Effector memory CD4-positive, alpha-beta T cell (primary cell): ENCODE results near the gene WDR27.

Experiments
- DNase-seq, 3 donors: peaks; one replicate each; pipeline ENCODE4 v3.0.0-alpha.2; 2020
- H3K27ac ChIP-seq: 2 replicates; pipeline ENCODE4 v1.7.0; 2013; ENCODE audit warnings: mild to moderate bottlenecking, low read length, moderate library complexity; ENCODE audit not compliant: insufficient read depth, poor library complexity, severe bottlenecking
- H3K27me3 ChIP-seq: replicated peaks from 2 replicates; pipeline ENCODE4 v1.7.0; 2013; ENCODE audit warnings: mild to moderate bottlenecking, low read length; ENCODE audit not compliant: insufficient read depth, control insufficient read depth, poor library complexity, severe bottlenecking
- H3K36me3 ChIP-seq: 2 replicates; pipeline ENCODE4 v1.7.0; 2013; ENCODE audit warnings: mild to moderate bottlenecking, low read length, moderate library complexity; ENCODE audit not compliant: control insufficient read depth, insufficient read depth
- H3K4me1 ChIP-seq: 2 replicates; pipeline ENCODE4 v1.7.0; 2013; ENCODE audit warnings: low read length, mild to moderate bottlenecking; ENCODE audit not compliant: control insufficient read depth, insufficient read depth, poor library complexity, severe bottlenecking
- H3K4me3 ChIP-seq: 2 replicates; pipeline ENCODE4 v1.7.0; 2013; ENCODE audit warnings: low read length, low read depth, mild to moderate bottlenecking; ENCODE audit not compliant: insufficient read depth, poor library complexity, severe bottlenecking
- H3K9me3 ChIP-seq: 2 replicates; pipeline ENCODE4 v1.7.0; 2013; ENCODE audit warnings: mild to moderate bottlenecking, low read length, moderate library complexity; ENCODE audit not compliant: control insufficient read depth

Gene WDR27

DNA sequence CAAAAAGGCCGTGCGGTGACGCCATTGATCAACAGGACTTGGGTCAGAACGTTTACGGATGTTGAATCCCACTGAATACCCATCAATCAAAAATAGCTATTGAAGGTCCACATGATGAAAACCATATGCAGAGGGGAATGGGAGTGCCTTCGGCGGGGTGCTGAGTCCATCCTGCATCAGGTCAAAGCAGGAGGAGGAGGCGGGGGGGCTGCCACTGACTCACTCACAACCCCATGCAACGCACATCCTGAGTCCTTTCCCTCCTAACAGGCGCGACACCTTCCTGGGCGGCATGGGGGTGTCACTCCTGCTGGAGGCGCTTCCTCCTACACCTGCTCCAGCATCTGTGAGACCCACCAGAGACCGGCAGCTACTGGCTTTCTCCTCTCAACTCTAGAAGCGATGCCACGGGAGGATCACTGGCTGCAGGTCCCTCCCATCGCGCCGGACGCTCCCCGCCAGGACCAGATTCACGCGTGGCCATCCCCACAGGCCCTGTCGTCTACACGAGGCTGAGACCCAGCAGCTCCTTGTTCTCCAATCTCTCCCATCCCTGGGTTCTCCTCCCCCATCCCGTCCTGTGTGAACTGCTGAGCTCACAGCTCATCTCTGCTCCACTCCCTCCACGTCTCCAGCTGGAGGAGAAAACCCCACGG lies 277.6 kb downstream of the WDR27 start:
- Histone ChIP-seq H3K36me3 (no peaks in the 10 kb centered on the region), H3K9me3 (no peaks in the 10 kb centered on the region), H3K4me3 (no peak overlapping the region), H3K4me1 (no peaks in the 10 kb centered on the region), H3K27me3 (no peaks in the 10 kb centered on the region), H3K27ac (no peak overlapping the region)
- no peak for DNase-seq

DNA sequence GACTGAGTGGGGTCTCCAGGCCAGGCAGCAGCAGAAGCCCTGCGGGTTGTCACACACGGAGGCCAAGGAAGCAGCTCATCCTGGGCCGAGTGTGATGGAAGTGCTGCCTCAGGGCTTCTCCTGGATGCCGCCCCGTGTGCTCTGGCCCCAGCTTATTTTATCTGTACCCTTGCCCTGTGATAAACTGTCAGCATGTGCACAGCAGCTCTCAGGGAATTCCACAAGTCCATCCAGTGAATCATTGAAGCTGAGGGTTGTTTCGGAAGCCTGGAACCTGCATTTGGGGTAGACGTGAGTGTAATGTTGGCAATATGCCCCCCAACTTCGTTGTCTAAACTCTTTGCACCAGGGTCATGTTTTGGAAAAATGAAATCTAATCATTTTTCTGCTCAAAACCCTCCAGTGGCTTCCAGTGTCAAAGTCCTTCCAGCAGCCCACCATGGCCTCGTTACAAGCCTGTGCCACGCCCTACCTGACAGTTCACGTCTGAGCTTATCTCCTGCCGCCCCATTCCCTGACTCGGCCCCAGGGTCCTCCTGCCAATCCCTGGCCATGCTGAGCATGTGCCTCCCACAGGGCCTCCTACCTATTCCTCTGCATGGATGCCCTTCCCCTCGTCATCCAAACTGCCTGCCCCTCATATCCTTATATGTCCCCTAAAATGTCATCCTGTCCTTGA lies 280.1 kb downstream of the WDR27 start:
- Histone ChIP-seq H3K36me3 (no peaks in the 10 kb centered on the region), H3K4me1 (no peaks in the 10 kb centered on the region), H3K27me3 (no peaks in the 10 kb centered on the region), H3K9me3 (no peaks in the 10 kb centered on the region), H3K27ac (no peak overlapping the region), H3K4me3 (no peak overlapping the region)
- DNase-seq = no peak

DNA sequence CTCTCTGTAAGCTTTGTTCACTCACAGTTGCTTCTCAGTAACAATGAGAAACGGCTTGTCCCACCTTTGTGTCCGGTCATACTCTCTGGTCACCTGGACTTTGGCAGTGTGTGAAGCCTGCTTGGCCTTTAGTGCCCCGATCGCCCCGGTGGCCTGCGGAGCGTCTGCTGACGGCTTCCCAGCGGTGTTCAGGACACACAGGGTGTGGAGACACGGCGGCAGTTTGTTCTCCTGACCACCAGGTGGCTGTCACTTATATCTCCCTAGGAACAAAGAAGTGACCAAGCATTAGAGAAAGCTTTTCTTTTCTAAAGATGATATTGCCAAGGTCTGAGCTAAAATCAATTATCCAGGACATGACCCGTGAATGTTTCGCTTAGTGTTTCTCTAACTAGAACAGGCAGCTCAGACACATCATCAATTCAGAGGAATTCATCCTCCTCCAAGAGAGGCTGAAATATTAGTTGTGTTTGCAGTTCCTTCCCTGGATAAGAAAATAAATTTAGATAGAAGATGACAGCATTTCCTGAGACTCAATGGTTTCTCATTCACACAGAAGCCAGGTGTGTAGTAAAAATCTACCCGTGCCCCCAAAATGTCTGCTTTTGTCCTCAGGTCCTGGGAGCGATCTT lies 280.8 kb downstream of the WDR27 start:
- Histone ChIP-seq H3K27me3 (no peaks in the 10 kb centered on the region), H3K9me3 (no peaks in the 10 kb centered on the region), H3K36me3 (no peaks in the 10 kb centered on the region), H3K27ac (no peak overlapping the region), H3K4me1 (no peaks in the 10 kb centered on the region), H3K4me3 (no peak overlapping the region)
- DNase-seq = no peak

DNA sequence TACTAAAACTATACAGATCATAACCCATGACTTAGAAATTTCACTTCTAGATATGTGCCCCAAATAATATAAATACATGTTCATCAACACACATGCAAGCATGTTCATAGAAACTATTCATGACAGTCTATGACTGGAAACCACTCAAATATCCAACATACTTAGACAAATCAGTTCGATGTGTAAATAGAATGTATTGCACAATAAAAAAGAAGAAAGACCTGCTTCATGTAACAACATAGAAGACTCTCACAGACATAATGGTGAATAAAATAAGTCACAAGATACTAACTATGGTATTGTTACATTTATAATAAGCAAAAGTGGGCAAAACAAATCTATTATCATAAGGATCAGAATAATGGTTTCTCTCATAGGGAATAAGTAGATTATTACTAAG lies 284.7 kb downstream of the WDR27 start:
- no peak for DNase-seq
- no peak overlapping the region for H3K27ac ChIP-seq
- no peaks in the 10 kb centered on the region for H3K36me3 ChIP-seq
- no peak overlapping the region for H3K4me3 ChIP-seq
- H3K27me3 ChIP-seq = no peaks in the 10 kb centered on the region
- H3K4me1 ChIP-seq = no peaks in the 10 kb centered on the region
- no peaks in the 10 kb centered on the region for H3K9me3 ChIP-seq

DNA sequence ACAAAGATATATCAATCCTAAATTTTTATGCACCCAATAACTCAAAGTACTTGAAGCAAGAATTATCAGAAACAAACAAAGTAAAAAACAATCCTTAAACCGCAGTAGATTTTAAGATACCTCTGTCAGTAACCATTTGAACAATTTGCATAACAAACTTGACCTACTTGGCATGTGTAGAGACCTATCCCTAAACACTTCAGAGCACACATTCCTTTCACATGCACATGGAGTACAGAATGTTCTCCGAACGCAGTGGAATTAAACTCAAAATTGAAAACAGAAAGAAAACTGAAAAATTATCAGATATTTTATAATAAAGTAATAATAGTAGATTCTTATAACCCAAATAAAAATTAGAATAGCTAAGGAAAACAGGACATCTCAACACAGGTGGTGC lies 285.6 kb downstream of the WDR27 start:
- DNase-seq = no peak
- Histone ChIP-seq H3K36me3 (no peaks in the 10 kb centered on the region), H3K27ac (no peak overlapping the region), H3K9me3 (no peaks in the 10 kb centered on the region), H3K4me3 (no peak overlapping the region), H3K27me3 (no peaks in the 10 kb centered on the region), H3K4me1 (no peaks in the 10 kb centered on the region)

DNA sequence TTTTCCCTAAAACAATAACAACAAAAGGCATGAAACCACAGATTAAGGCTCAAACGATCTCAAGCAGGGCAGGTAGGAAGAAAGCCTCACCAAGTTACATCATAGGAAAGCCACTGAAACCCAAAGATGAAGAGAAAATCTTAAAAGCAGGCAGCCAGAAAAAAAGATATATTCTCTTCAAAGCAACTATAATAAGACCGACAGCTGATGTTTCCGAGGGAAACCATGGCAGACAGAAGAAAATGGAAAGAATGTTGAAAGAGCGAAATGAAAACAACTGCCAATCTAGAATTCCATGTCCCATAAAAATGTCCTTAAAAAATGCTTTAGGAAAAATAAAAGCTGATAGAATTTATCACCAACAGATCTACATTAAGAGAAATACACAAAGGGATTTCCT lies 286.6 kb downstream of the WDR27 start:
- DNase-seq = no peak
- no peaks in the 10 kb centered on the region for H3K9me3 ChIP-seq
- H3K27me3 ChIP-seq = no peaks in the 10 kb centered on the region
- no peaks in the 10 kb centered on the region for H3K4me1 ChIP-seq
- H3K36me3 ChIP-seq = no peaks in the 10 kb centered on the region
- H3K4me3 ChIP-seq = no peak overlapping the region
- H3K27ac ChIP-seq = no peak overlapping the region

DNA sequence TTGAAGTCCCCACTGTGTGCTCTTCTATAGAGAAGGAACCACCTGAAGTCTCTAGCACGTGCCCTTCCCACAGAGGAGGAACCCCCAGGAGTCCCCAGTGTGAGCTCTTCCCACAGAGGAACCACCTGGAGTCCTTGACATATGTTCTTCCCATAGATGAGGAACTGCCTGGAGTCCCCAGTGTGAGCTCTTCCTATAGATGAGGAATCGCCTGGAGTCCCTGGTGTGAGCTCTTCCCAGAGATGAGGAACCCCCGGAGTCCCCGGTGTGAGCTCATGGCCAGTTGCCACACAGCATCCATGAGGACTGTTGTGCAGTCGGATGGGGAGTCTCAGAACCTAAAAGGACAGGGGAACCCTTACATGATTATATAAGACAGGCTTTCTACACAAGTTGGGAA lies 290.1 kb downstream of the WDR27 start:
- Histone ChIP-seq H3K27me3 (no peaks in the 10 kb centered on the region), H3K27ac (no peak overlapping the region), H3K9me3 (no peaks in the 10 kb centered on the region), H3K36me3 (no peaks in the 10 kb centered on the region), H3K4me3 (no peak overlapping the region), H3K4me1 (no peaks in the 10 kb centered on the region)
- DNase-seq = no peak

DNA sequence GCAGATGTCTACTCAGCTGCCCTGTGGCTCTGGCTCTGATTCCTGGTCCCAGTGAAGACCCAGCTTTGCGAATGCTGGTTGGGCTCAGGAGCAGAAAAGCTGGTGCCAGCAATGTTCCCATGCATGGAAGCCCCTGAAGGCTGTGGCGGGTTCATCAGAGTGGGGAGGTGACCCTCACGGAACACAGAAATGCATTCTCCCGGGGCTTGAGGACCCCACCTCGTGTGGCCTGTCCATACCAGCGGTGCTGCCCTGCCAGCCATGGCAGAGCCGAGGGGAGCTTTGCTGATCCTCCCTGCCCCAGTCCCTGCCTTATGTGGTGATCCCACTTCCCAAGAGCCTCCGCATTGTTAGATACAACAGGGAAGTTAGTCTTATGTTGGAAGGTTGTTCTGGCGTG lies 290.5 kb downstream of the WDR27 start:
- Histone ChIP-seq H3K4me3 (no peak overlapping the region), H3K4me1 (no peaks in the 10 kb centered on the region), H3K27ac (no peak overlapping the region), H3K27me3 (no peaks in the 10 kb centered on the region), H3K9me3 (no peaks in the 10 kb centered on the region), H3K36me3 (no peaks in the 10 kb centered on the region)
- DNase-seq = no peak

DNA sequence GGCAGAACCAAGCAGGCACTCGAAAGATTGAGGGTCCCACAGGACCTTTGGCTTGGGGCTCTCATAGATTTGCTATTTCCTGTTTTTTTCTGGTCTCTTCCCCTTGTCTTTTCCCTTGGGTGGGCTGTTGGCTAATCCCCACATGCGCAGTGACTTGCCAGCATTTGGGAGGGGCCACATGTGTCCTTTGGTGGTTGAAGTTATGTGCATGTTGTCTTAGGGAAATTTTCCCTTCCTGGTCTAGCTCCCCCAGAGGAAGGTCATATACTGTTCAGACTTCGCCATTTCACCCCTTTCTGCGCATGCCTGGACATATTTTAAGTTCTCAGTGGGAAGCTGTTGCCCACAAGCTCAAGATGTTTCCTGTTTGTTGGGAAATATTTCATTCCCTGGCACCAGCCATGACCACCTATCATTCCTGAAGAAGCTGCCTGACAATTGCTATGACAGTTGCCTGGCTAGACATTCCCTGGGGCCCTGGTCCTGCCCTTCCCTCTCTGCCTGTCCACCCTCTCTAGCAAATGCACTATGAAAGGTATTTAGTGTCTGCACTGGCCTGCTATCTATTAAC lies 292.0 kb downstream of the WDR27 start:
- Histone ChIP-seq H3K27me3 (no peaks in the 10 kb centered on the region), H3K9me3 (no peaks in the 10 kb centered on the region), H3K4me3 (no peak overlapping the region), H3K27ac (no peak overlapping the region), H3K4me1 (no peaks in the 10 kb centered on the region), H3K36me3 (no peaks in the 10 kb centered on the region)
- DNase-seq = no peak

DNA sequence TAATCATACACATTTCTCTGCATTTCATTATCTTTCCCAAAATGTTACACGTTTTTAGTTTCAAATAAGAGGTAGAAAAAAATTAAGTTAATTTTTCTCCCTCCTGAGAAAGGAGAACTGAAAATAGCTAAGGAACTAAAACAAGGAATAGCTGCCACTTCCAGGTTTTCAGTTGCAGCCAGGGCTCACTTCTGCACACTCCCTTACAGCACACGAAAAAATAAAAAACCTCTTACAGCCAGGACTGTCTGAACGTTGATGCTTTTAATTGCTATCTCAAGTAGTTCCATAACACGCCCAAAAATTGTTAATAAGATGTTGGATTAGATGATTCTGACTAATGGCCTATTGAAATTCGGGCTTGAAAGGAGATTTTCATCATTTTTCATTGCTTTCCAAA lies 294.5 kb downstream of the WDR27 start:
- DNase-seq = no peak
- H3K4me1 ChIP-seq = no peaks in the 10 kb centered on the region
- no peak overlapping the region for H3K27ac ChIP-seq
- no peaks in the 10 kb centered on the region for H3K36me3 ChIP-seq
- H3K4me3 ChIP-seq = no peak overlapping the region
- H3K9me3 ChIP-seq = no peaks in the 10 kb centered on the region
- H3K27me3 ChIP-seq = no peaks in the 10 kb centered on the region
